HG02973 (cell line): Measurements from ENCODE around the gene DPPA2.
"Not testable (repeated sequence)": the region's sequence is repeated elsewhere in the genome, so short reads cannot be mapped to it uniquely, and the experiment has no call there.

ENCODE experiments used
- ATAC-seq: cut with Tn5 transposase; IDR thresholded peaks from one replicate; pipeline ENCODE4 v1.9.1; 2021; ENCODE audit warnings: moderate library complexity; ENCODE audit not compliant: unreplicated experiment

Gene DPPA2

GRCh38 chr3:109316162-109316730 lies at the start of gene DPPA2:
DPPA2 (minus strand) TSS chr3:109316517; CDS start chr3:109314542, 1,975 bp downstream.
- no peak for ATAC-seq

GRCh38 chr3:109364088-109364487 lies 47.8 kb upstream of the DPPA2 start:
- no peak for ATAC-seq

- no peak for ATAC-seq
Observed at GRCh38 chr3:109363634-109364033, 47.3 kb upstream of the DPPA2 start.

GRCh38 chr3:109362823-109363222 lies 46.5 kb upstream of the DPPA2 start:
- ATAC-seq, result no peak

GRCh38 chr3:109358809-109359208 lies 42.5 kb upstream of the DPPA2 start:
- not testable (repeated sequence) for ATAC-seq

- no peak for ATAC-seq
Observed at GRCh38 chr3:109356442-109357155, 40.3 kb upstream of the DPPA2 start.

GRCh38 chr3:109355625-109356441 lies 39.5 kb upstream of the DPPA2 start:
- no peak for ATAC-seq

GRCh38 chr3:109353057-109353456 lies 36.7 kb upstream of the DPPA2 start:
- no peak for ATAC-seq

GRCh38 chr3:109351231-109351630 lies 34.9 kb upstream of the DPPA2 start:
- no peak for ATAC-seq

- ATAC-seq, result no peak
Observed at GRCh38 chr3:109346770-109347295, 30.5 kb upstream of the DPPA2 start.

- no peak for ATAC-seq
Observed at GRCh38 chr3:109346099-109346498, 29.8 kb upstream of the DPPA2 start.

- no peak for ATAC-seq
Observed at GRCh38 chr3:109339714-109340648, 23.7 kb upstream of the DPPA2 start.

GRCh38 chr3:109339197-109339596 lies 22.9 kb upstream of the DPPA2 start:
- no peak for ATAC-seq

GRCh38 chr3:109338322-109338721 lies 22.0 kb upstream of the DPPA2 start:
- no peak for ATAC-seq

- no peak for ATAC-seq
Observed at GRCh38 chr3:109337393-109337792, 21.1 kb upstream of the DPPA2 start, which contains the start of gene DPPA4. DPPA4 (minus strand) TSS chr3:109337546; CDS start chr3:109337517, 29 bp downstream.

- no peak for ATAC-seq
Observed at GRCh38 chr3:109336291-109336861, 20.1 kb upstream of the DPPA2 start.

GRCh38 chr3:109334572-109334971 lies 18.3 kb upstream of the DPPA2 start:
- no peak for ATAC-seq

- ATAC-seq, result no peak
Observed at GRCh38 chr3:109331692-109332091, 15.4 kb upstream of the DPPA2 start.

- no peak for ATAC-seq
Observed at GRCh38 chr3:109330405-109330804, 14.1 kb upstream of the DPPA2 start.

GRCh38 chr3:109328202-109328601 lies 11.9 kb upstream of the DPPA2 start:
- no peak for ATAC-seq
